Measurements from ENCODE around the gene SYNM. TPM values are rescaled to one million over a fixed set of nuclear protein-coding genes. Genes with fewer than 3 reads are reported as not detected.

Gene SYNM
- total RNA-seq, 1 experiment from 2014 or later = not detected

- no peak for DNase-seq (ENCODE audit: low spot score)
Observed at GRCh38 chr15:99085413-99086326, 19.2 kb upstream of the SYNM start.

- DNase-seq (ENCODE audit: low spot score) = no peak
Observed at GRCh38 chr15:99086327-99086667, 18.6 kb upstream of the SYNM start.

- DNase-seq (ENCODE audit: low spot score) = no peak
Observed at GRCh38 chr15:99087405-99087943, 17.4 kb upstream of the SYNM start.

- no peak for DNase-seq (ENCODE audit: low spot score)
Observed at GRCh38 chr15:99090011-99090699, 14.7 kb upstream of the SYNM start.

GRCh38 chr15:99090938-99091337 lies 13.9 kb upstream of the SYNM start:
- no peak for DNase-seq (ENCODE audit: low spot score)

- DNase-seq (ENCODE audit: low spot score) = no peak
Observed at GRCh38 chr15:99092554-99093172, 12.2 kb upstream of the SYNM start.

GRCh38 chr15:99095626-99096025 lies 9.3 kb upstream of the SYNM start:
- no peak for DNase-seq (ENCODE audit: low spot score)

GRCh38 chr15:99096173-99096893 lies 8.5 kb upstream of the SYNM start:
- no peak for DNase-seq (ENCODE audit: low spot score)

GRCh38 chr15:99096894-99097426 lies 7.9 kb upstream of the SYNM start:
- no peak for DNase-seq (ENCODE audit: low spot score)

GRCh38 chr15:99097441-99098410 lies 7.2 kb upstream of the SYNM start:
- no peak for DNase-seq (ENCODE audit: low spot score)

GRCh38 chr15:99098426-99098825 lies 6.5 kb upstream of the SYNM start:
- DNase-seq (ENCODE audit: low spot score) = no peak

GRCh38 chr15:99098991-99099390 lies 5.9 kb upstream of the SYNM start:
- no peak for DNase-seq (ENCODE audit: low spot score)

GRCh38 chr15:99099661-99100060 lies 5.2 kb upstream of the SYNM start:
- no peak for DNase-seq (ENCODE audit: low spot score)

- peak; percentile 83 for DNase-seq (ENCODE audit: low spot score)
Observed at GRCh38 chr15:99100245-99101173, 4.4 kb upstream of the SYNM start.

- no peak for DNase-seq (ENCODE audit: low spot score)
Observed at GRCh38 chr15:99101501-99101900, 3.4 kb upstream of the SYNM start.

- no peak for DNase-seq (ENCODE audit: low spot score)
Observed at GRCh38 chr15:99102332-99103235, 2.3 kb upstream of the SYNM start.

GRCh38 chr15:99103279-99103678 lies 1.6 kb upstream of the SYNM start:
- no peak for DNase-seq (ENCODE audit: low spot score)

Measured in HT-29 (cell line).